Adrenal gland (tissue), 5 donors: Measurements from ENCODE around the gene KCNH1.
"Not testable (repeated sequence)": the region's sequence is repeated elsewhere in the genome, so short reads cannot be mapped to it uniquely, and the experiment has no call there.

ENCODE experiments used
- POLR2A ChIP-seq, 2 donors: fragments of 450-650 bp; IDR thresholded peaks; one replicate each; pipeline ENCODE4 v1.6.1; 2017; ENCODE audit warnings: antibody characterized with exemption in 2 of 2, mild to moderate bottlenecking in 2 of 2, moderate library complexity in 1 of 2
- TF ChIP-seq, protein P1 (sequence below), 6 experiments: fragments of 450-650 bp in 4 of 6; fragments of 200-600 bp in 2 of 6; sonication (generic) in 1 of 6; IDR thresholded peaks; 1 replicate in 5 of 6; 2 replicates in 1 of 6; pipeline versions ENCODE4 v1.5.1 to v1.8.0; 2016 to 2021; ENCODE audit warnings: antibody characterized with exemption in 6 of 6, mild to moderate bottlenecking in 2 of 6, moderate library complexity in 1 of 6
- donor health status: DM: no; HTN: no; CAD: no.

DNA sequence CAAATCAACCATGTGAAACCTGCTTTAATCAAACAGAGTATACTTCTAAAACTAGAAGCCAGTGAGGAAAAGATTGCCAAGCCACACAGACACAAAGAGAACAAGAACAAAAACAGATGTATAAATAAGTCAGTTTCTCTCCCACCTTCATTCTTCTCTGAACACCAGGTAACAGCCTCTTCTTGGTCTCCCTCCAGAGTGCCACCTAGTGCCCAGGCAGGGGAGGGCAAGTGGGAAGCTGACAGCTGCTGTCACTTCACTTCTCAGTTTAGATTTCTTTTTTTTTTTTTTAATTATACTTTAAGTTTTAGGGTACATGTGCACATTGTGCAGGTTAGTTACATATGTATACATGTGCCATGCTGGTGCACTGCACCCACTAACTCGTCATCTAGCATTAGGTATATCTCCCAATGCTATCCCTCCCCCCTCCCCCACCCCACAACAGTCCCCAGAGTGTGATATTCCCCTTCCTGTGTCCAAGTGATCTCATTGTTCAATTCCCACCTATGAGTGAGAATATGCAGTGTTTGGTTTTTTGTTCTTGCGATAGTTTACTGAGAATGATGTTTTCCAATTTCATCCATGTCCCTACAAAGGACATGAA lies 183.9 kb downstream of the KCNH1 start:
- TF ChIP-seq, protein P1, sequence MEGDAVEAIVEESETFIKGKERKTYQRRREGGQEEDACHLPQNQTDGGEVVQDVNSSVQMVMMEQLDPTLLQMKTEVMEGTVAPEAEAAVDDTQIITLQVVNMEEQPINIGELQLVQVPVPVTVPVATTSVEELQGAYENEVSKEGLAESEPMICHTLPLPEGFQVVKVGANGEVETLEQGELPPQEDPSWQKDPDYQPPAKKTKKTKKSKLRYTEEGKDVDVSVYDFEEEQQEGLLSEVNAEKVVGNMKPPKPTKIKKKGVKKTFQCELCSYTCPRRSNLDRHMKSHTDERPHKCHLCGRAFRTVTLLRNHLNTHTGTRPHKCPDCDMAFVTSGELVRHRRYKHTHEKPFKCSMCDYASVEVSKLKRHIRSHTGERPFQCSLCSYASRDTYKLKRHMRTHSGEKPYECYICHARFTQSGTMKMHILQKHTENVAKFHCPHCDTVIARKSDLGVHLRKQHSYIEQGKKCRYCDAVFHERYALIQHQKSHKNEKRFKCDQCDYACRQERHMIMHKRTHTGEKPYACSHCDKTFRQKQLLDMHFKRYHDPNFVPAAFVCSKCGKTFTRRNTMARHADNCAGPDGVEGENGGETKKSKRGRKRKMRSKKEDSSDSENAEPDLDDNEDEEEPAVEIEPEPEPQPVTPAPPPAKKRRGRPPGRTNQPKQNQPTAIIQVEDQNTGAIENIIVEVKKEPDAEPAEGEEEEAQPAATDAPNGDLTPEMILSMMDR (IDR thresholded peaks at IDR 0.05) = peak; percentile 41 to 57 (median 50)
- TF ChIP-seq POLR2A (IDR thresholded peaks at IDR 0.05) = not testable (repeated sequence)
